Measurements from ENCODE around the gene FUCA2. TPM values are rescaled to one million over a fixed set of nuclear protein-coding genes. Genes with fewer than 3 reads are reported as not detected.

The FUCA2 gene
- total and polyA plus RNA-seq, 2 experiments from 2014 or later, result 31.8 to 33.4 TPM

DNA sequence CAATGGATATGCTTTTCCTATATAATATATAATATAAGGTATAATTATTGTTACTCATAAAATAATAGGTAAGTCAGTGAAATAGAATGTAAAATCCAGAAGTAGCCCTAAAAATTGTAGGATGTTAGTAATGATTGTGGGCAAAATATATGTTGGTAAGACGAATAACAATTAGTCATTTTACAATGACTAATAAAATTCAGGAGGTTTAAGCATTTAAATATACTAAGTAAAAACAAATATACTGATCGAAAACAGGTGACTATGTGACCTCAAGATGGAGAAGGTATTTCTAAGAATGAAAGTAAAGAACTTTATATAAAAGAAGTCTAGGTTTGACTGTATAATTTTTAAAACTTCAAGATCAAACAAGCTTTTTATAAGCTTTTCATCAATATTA is 28.9 kb downstream of the FUCA2 start (continued):
- TF ChIP-seq, protein P1, sequence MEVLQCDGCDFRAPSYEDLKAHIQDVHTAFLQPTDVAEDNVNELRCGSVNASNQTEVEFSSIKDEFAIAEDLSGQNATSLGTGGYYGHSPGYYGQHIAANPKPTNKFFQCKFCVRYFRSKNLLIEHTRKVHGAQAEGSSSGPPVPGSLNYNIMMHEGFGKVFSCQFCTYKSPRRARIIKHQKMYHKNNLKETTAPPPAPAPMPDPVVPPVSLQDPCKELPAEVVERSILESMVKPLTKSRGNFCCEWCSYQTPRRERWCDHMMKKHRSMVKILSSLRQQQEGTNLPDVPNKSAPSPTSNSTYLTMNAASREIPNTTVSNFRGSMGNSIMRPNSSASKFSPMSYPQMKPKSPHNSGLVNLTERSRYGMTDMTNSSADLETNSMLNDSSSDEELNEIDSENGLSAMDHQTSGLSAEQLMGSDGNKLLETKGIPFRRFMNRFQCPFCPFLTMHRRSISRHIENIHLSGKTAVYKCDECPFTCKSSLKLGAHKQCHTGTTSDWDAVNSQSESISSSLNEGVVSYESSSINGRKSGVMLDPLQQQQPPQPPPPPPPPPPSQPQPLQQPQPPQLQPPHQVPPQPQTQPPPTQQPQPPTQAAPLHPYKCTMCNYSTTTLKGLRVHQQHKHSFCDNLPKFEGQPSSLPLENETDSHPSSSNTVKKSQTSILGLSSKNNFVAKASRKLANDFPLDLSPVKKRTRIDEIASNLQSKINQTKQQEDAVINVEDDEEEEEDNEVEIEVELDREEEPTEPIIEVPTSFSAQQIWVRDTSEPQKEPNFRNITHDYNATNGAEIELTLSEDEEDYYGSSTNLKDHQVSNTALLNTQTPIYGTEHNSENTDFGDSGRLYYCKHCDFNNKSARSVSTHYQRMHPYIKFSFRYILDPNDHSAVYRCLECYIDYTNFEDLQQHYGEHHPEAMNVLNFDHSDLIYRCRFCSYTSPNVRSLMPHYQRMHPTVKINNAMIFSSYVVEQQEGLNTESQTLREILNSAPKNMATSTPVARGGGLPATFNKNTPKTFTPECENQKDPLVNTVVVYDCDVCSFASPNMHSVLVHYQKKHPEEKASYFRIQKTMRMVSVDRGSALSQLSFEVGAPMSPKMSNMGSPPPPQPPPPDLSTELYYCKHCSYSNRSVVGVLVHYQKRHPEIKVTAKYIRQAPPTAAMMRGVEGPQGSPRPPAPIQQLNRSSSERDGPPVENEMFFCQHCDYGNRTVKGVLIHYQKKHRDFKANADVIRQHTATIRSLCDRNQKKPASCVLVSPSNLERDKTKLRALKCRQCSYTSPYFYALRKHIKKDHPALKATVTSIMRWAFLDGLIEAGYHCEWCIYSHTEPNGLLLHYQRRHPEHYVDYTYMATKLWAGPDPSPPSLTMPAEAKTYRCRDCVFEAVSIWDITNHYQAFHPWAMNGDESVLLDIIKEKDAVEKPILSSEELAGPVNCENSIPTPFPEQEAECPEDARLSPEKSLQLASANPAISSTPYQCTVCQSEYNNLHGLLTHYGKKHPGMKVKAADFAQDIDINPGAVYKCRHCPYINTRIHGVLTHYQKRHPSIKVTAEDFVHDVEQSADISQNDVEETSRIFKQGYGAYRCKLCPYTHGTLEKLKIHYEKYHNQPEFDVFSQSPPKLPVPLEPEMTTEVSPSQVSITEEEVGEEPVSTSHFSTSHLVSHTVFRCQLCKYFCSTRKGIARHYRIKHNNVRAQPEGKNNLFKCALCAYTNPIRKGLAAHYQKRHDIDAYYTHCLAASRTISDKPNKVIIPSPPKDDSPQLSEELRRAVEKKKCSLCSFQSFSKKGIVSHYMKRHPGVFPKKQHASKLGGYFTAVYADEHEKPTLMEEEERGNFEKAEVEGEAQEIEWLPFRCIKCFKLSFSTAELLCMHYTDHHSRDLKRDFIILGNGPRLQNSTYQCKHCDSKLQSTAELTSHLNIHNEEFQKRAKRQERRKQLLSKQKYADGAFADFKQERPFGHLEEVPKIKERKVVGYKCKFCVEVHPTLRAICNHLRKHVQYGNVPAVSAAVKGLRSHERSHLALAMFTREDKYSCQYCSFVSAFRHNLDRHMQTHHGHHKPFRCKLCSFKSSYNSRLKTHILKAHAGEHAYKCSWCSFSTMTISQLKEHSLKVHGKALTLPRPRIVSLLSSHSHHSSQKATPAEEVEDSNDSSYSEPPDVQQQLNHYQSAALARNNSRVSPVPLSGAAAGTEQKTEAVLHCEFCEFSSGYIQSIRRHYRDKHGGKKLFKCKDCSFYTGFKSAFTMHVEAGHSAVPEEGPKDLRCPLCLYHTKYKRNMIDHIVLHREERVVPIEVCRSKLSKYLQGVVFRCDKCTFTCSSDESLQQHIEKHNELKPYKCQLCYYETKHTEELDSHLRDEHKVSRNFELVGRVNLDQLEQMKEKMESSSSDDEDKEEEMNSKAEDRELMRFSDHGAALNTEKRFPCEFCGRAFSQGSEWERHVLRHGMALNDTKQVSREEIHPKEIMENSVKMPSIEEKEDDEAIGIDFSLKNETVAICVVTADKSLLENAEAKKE (CRISPR knock-in tag; IDR thresholded peaks at IDR 0.05), result no peak
- no peak for TF ChIP-seq JUNB (IDR thresholded peaks at IDR 0.05; ENCODE audit: unreplicated experiment)
- TF ChIP-seq, protein P2, sequence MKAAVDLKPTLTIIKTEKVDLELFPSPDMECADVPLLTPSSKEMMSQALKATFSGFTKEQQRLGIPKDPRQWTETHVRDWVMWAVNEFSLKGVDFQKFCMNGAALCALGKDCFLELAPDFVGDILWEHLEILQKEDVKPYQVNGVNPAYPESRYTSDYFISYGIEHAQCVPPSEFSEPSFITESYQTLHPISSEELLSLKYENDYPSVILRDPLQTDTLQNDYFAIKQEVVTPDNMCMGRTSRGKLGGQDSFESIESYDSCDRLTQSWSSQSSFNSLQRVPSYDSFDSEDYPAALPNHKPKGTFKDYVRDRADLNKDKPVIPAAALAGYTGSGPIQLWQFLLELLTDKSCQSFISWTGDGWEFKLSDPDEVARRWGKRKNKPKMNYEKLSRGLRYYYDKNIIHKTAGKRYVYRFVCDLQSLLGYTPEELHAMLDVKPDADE (IDR thresholded peaks at IDR 0.05), result no peak
- no peak for TF ChIP-seq EZH2 (IDR thresholded peaks at IDR 0.05; ENCODE audit: low read depth, unreplicated experiment)
- TF ChIP-seq NANOG (IDR thresholded peaks at IDR 0.05; ENCODE audit: borderline replicate concordance), result no peak
- no peak for TF ChIP-seq STAT1 (IDR thresholded peaks at IDR 0.05; ENCODE audit: unreplicated experiment)
- TF ChIP-seq ZNF114 (CRISPR knock-in tag; IDR thresholded peaks at IDR 0.05), result no peak
- no peak for TF ChIP-seq EZH2phosphoT487 (IDR thresholded peaks at IDR 0.05; ENCODE audit: unreplicated experiment)
- TF ChIP-seq, protein P3, sequence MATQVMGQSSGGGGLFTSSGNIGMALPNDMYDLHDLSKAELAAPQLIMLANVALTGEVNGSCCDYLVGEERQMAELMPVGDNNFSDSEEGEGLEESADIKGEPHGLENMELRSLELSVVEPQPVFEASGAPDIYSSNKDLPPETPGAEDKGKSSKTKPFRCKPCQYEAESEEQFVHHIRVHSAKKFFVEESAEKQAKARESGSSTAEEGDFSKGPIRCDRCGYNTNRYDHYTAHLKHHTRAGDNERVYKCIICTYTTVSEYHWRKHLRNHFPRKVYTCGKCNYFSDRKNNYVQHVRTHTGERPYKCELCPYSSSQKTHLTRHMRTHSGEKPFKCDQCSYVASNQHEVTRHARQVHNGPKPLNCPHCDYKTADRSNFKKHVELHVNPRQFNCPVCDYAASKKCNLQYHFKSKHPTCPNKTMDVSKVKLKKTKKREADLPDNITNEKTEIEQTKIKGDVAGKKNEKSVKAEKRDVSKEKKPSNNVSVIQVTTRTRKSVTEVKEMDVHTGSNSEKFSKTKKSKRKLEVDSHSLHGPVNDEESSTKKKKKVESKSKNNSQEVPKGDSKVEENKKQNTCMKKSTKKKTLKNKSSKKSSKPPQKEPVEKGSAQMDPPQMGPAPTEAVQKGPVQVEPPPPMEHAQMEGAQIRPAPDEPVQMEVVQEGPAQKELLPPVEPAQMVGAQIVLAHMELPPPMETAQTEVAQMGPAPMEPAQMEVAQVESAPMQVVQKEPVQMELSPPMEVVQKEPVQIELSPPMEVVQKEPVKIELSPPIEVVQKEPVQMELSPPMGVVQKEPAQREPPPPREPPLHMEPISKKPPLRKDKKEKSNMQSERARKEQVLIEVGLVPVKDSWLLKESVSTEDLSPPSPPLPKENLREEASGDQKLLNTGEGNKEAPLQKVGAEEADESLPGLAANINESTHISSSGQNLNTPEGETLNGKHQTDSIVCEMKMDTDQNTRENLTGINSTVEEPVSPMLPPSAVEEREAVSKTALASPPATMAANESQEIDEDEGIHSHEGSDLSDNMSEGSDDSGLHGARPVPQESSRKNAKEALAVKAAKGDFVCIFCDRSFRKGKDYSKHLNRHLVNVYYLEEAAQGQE (IDR thresholded peaks at IDR 0.05; ENCODE audit: unreplicated experiment), result no peak

All from GM23338 (cell line).